ENCODE data around the gene UNC93A. TPM values are rescaled to one million over a fixed set of nuclear protein-coding genes. Genes with fewer than 3 reads are reported as not detected.

UNC93A gene
- total and polyA plus RNA-seq, 2 donors (not counting 3 experiments of a cell fraction or from before 2014, with no cell fraction given): not detected

GRCh38 chr6:167307342-167307955 lies 16.3 kb downstream of the UNC93A start:
- Histone ChIP-seq H3K27ac (ENCODE audit: insufficient read depth, low read depth, low read length) (no peak overlapping the region), H3K4me2 (ENCODE audit: insufficient read depth, low read length) (no peak overlapping the region), H3K4me3 (replicated peaks in 1 of 3; ENCODE audit: insufficient read depth in 1 of 3, low read depth in 1 of 3, low read length in 3 of 3) (no peak overlapping the region), H3K9me1 (replicated peaks; ENCODE audit: control insufficient read depth, extremely low read depth, insufficient read depth, low read length) (no peaks in the 10 kb centered on the region), H4K20me1 (replicated peaks; ENCODE audit: control insufficient read depth, extremely low read depth, insufficient read depth, low read length) (no peaks in the 10 kb centered on the region), H3K4me1 (ENCODE audit: control insufficient read depth, extremely low read depth, insufficient read depth, low read length) (no peaks in the 10 kb centered on the region), H3K9ac (replicated peaks; ENCODE audit: extremely low read depth, insufficient read depth, low read length) (no peak overlapping the region), H3K36me3 (ENCODE audit: control insufficient read depth in 2 of 2, extremely low read depth in 1 of 2, insufficient read depth in 2 of 2, low read length in 2 of 2) (no peaks in the 10 kb centered on the region), H3K27me3 (ENCODE audit: control insufficient read depth in 2 of 2, insufficient read depth in 2 of 2, low read length in 2 of 2) (no peaks in the 10 kb centered on the region), H3K79me2 (ENCODE audit: control insufficient read depth, insufficient read depth, low read length) (no peaks in the 10 kb centered on the region), H2AFZ (ENCODE audit: low read depth, low read length) (no peak overlapping the region), H3K9me3 (replicated peaks; ENCODE audit: control insufficient read depth, insufficient read depth, low read length) (no peaks in the 10 kb centered on the region)
- no peak for DNase-seq (ENCODE audit: low read depth, low spot score)
- no peak for TF ChIP-seq FOS (IDR thresholded peaks at IDR 0.05; ENCODE audit: borderline replicate concordance, insufficient read depth, low read length)
- no peak for TF ChIP-seq CTCF (IDR thresholded peaks at IDR 0.05; ENCODE audit: extremely low read depth in 1 of 2, insufficient read depth in 1 of 2, low read depth in 1 of 2, low read length in 2 of 2)
- TF ChIP-seq GATA2 (IDR thresholded peaks at IDR 0.05; ENCODE audit: insufficient read depth, insufficient read length, low read depth, low read length): no peak
- TF ChIP-seq POLR2AphosphoS5 (IDR thresholded peaks at IDR 0.05; ENCODE audit: insufficient read depth, low read depth, low read length): no peak
- TF ChIP-seq EZH2 (IDR thresholded peaks at IDR 0.05; ENCODE audit: borderline replicate concordance, low read depth, low read length, severe bottlenecking): no peak
- no peak for TF ChIP-seq JUN (IDR thresholded peaks at IDR 0.05; ENCODE audit: borderline replicate concordance, insufficient read depth, insufficient read length, low read depth)
- no peak for TF ChIP-seq MYC (IDR thresholded peaks at IDR 0.05; ENCODE audit: low read depth, low read length)
- no peak for TF ChIP-seq MAX (IDR thresholded peaks at IDR 0.05; ENCODE audit: insufficient read depth, insufficient read length)
- no peak for FAIRE-seq
- POLR2A ChIA-PET: no interaction called here
- dilution Hi-C loops (cut with MboI; ENCODE audit: extremely low pct_ligation_motif_present, low sequenced_read_pairs): no loop called here
- intact Hi-C loops (cut with micrococcal nuclease): no loop called here
- no TSS peak for BruUV-seq (replicated peaks)
- CTCF ChIA-PET: no interaction called here
